ENCODE results near the gene KCNK10.

Gene KCNK10

GRCh38 chr14:88247228-88247627 is 75.8 kb downstream of the KCNK10 start:
- Histone ChIP-seq H3K4me2 (ENCODE audit: low read length) (no peak overlapping the region), H3F3A (ENCODE audit: control insufficient read depth, insufficient read depth) (no peaks in the 10 kb centered on the region), H3K4me3 (ENCODE audit: low read length) (no peak overlapping the region), H3K9me3 (ENCODE audit: control insufficient read depth, insufficient read depth, low read length) (no peaks in the 10 kb centered on the region), H3K4me1 (ENCODE audit: control insufficient read depth, low read length) (no peaks in the 10 kb centered on the region), H3K27ac (ENCODE audit: low read depth, low read length) (no peak overlapping the region), H3K79me2 (ENCODE audit: control insufficient read depth, low read length) (no peaks in the 10 kb centered on the region), H3K9me2 (replicated peaks; ENCODE audit: control insufficient read depth, low read length) (no peaks in the 10 kb centered on the region), H4K20me1 (ENCODE audit: control insufficient read depth, insufficient read depth, low read depth, low read length) (no peaks in the 10 kb centered on the region), H3K27me3 (ENCODE audit: control insufficient read depth, low read length) (peaks cover 4% of the 10 kb centered on the region; the same call in 1 of the 2 replicates), H3K36me3 (ENCODE audit: control insufficient read depth, low read length) (no peaks in the 10 kb centered on the region)
- TF ChIP-seq EZH2phosphoT487 (IDR thresholded peaks at IDR 0.05; ENCODE audit: borderline replicate concordance, low read length) (no peak), CTCF (IDR thresholded peaks at IDR 0.05; ENCODE audit: low read depth, low read length, poor library complexity, severe bottlenecking) (no peak)

DNA sequence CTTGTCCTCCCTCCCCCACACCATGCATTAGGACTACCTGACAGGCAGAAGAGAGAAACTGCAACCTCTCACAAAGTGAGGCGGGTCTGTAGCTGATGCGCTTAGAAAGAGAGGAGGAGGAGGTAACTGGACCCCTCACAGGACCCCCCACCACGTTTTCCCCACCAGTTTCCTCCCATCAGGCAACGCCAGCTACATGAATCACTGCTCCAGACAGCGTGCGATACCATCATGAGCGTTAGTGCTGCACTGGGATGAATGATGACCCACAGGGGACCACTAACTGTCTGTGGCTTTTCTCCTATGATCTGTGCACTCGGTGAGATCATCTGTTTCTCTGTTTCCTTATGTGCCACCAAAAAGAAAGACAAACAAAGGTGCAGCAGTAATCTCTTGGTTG is 77.7 kb downstream of the KCNK10 start:
- no peaks in the 10 kb centered on the region for H3K79me2 ChIP-seq (ENCODE audit: control insufficient read depth, low read length)
- no peak overlapping the region for H3K4me3 ChIP-seq (ENCODE audit: low read length)
- H3K9me2 ChIP-seq (replicated peaks; ENCODE audit: control insufficient read depth, low read length): no peaks in the 10 kb centered on the region
- no peaks in the 10 kb centered on the region for H3K36me3 ChIP-seq (ENCODE audit: control insufficient read depth, low read length)
- no peaks in the 10 kb centered on the region for H3F3A ChIP-seq (ENCODE audit: control insufficient read depth, insufficient read depth)
- H3K9me3 ChIP-seq (ENCODE audit: control insufficient read depth, insufficient read depth, low read length): no peaks in the 10 kb centered on the region
- no peak overlapping the region for H3K27ac ChIP-seq (ENCODE audit: low read depth, low read length)
- no peaks in the 10 kb centered on the region for H4K20me1 ChIP-seq (ENCODE audit: control insufficient read depth, insufficient read depth, low read depth, low read length)
- H3K4me1 ChIP-seq (ENCODE audit: control insufficient read depth, low read length): no peaks in the 10 kb centered on the region
- TF ChIP-seq CTCF (IDR thresholded peaks at IDR 0.05; ENCODE audit: low read depth, low read length, poor library complexity, severe bottlenecking) (no peak), EZH2phosphoT487 (IDR thresholded peaks at IDR 0.05; ENCODE audit: borderline replicate concordance, low read length) (no peak)
- H3K27me3 ChIP-seq (ENCODE audit: control insufficient read depth, low read length): no peaks in the 10 kb centered on the region
- no peak overlapping the region for H3K4me2 ChIP-seq (ENCODE audit: low read length)

DNA sequence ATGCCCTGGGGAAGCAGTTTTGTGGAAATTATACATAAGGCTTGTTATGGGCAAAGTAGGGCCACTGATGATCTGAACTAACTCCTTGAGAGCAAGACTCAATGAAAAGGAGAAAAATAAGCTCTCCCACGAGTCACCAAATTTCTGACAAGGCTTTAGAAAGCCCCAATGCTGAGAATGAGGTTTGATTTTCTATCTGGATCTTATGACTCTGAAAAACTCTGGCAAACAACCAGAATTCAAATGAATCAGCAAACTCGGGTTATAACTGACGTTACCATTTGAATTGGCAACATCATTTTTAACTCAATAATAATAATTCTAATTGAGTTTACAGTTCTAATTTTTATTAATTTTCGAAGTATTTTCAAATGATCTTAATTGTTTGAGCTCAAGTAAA is 79.1 kb downstream of the KCNK10 start:
- no peaks in the 10 kb centered on the region for H3K36me3 ChIP-seq (ENCODE audit: control insufficient read depth, low read length)
- no peak for TF ChIP-seq CTCF (IDR thresholded peaks at IDR 0.05; ENCODE audit: low read depth, low read length, poor library complexity, severe bottlenecking)
- no peak for TF ChIP-seq EZH2phosphoT487 (IDR thresholded peaks at IDR 0.05; ENCODE audit: borderline replicate concordance, low read length)
- H3K9me2 ChIP-seq (replicated peaks; ENCODE audit: control insufficient read depth, low read length): no peaks in the 10 kb centered on the region
- no peaks in the 10 kb centered on the region for H3K4me1 ChIP-seq (ENCODE audit: control insufficient read depth, low read length)
- H3K27ac ChIP-seq (ENCODE audit: low read depth, low read length): no peak overlapping the region
- H4K20me1 ChIP-seq (ENCODE audit: control insufficient read depth, insufficient read depth, low read depth, low read length): no peaks in the 10 kb centered on the region
- H3K9me3 ChIP-seq (ENCODE audit: control insufficient read depth, insufficient read depth, low read length): no peaks in the 10 kb centered on the region
- no peak overlapping the region for H3K4me3 ChIP-seq (ENCODE audit: low read length)
- H3K27me3 ChIP-seq (ENCODE audit: control insufficient read depth, low read length): no peaks in the 10 kb centered on the region
- no peaks in the 10 kb centered on the region for H3F3A ChIP-seq (ENCODE audit: control insufficient read depth, insufficient read depth)
- H3K4me2 ChIP-seq (ENCODE audit: low read length): no peak overlapping the region
- no peaks in the 10 kb centered on the region for H3K79me2 ChIP-seq (ENCODE audit: control insufficient read depth, low read length)

DNA sequence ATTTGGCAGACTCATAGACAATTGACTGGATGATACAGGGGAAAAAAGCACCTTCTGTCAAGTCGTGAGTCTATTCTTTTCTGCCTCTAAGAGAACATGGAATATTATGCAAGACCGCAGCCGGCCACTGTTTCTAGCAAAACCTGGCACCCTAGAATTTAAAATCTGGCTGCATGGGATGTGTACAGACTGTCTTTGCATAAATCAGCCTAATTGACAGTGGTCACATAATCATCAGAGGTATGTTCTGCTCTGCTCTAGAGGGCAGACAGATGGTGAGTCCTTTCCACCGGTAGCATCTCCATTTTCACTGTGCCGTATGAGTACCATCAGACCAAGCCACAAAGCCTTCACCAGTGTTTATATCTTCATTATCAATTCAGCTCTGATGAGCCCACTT is 80.6 kb downstream of the KCNK10 start:
- H3K4me3 ChIP-seq (ENCODE audit: low read length): no peak overlapping the region
- no peaks in the 10 kb centered on the region for H3K4me1 ChIP-seq (ENCODE audit: control insufficient read depth, low read length)
- H3K36me3 ChIP-seq (ENCODE audit: control insufficient read depth, low read length): no peaks in the 10 kb centered on the region
- no peaks in the 10 kb centered on the region for H3K9me2 ChIP-seq (replicated peaks; ENCODE audit: control insufficient read depth, low read length)
- H4K20me1 ChIP-seq (ENCODE audit: control insufficient read depth, insufficient read depth, low read depth, low read length): no peaks in the 10 kb centered on the region
- TF ChIP-seq CTCF (IDR thresholded peaks at IDR 0.05; ENCODE audit: low read depth, low read length, poor library complexity, severe bottlenecking): no peak
- no peak for TF ChIP-seq EZH2phosphoT487 (IDR thresholded peaks at IDR 0.05; ENCODE audit: borderline replicate concordance, low read length)
- H3K9me3 ChIP-seq (ENCODE audit: control insufficient read depth, insufficient read depth, low read length): no peaks in the 10 kb centered on the region
- H3K4me2 ChIP-seq (ENCODE audit: low read length): no peak overlapping the region
- H3K27me3 ChIP-seq (ENCODE audit: control insufficient read depth, low read length): no peaks in the 10 kb centered on the region
- no peaks in the 10 kb centered on the region for H3K79me2 ChIP-seq (ENCODE audit: control insufficient read depth, low read length)
- no peak overlapping the region for H3K27ac ChIP-seq (ENCODE audit: low read depth, low read length)
- H3F3A ChIP-seq (ENCODE audit: control insufficient read depth, insufficient read depth): no peaks in the 10 kb centered on the region
